Muscle of back (tissue), 11 donors: ENCODE results near the gene KCNA3. TPM values are rescaled to one million over a fixed set of nuclear protein-coding genes. Genes with fewer than 3 reads are reported as not detected.

ENCODE experiments used
- DNase-seq, 3 donors: peaks; one replicate each; pipeline versions ENCODE4 v3.0.0 to v3.0.0-alpha.2; 2013
- polyA plus RNA-seq, 10 donors: library from polyadenylated mRNA; unstranded; fragments of 120-200 nt; gene quantifications; one replicate each; pipeline ENCODE4 v1.2.1, GENCODE V29; 2013; ENCODE audit not compliant: insufficient read length in 10 of 10

KCNA3 gene
- polyA plus RNA-seq, 10 donors, result 0.08 to 2.9 (median 0.23) TPM

GRCh38 chr1:110639724-110640386 is 34.9 kb downstream of the KCNA3 start:
- no peak for DNase-seq

GRCh38 chr1:110638556-110638955 is 36.2 kb downstream of the KCNA3 start:
- DNase-seq, result no peak

- DNase-seq, result no peak
These were observed 36.7 kb downstream of the KCNA3 start for GRCh38 chr1:110638058-110638457.

GRCh38 chr1:110637475-110637874 is 37.3 kb downstream of the KCNA3 start:
- no peak for DNase-seq

- DNase-seq, result no peak
These were observed 38.4 kb downstream of the KCNA3 start for GRCh38 chr1:110636149-110636935.

- no peak for DNase-seq
These were observed 39.3 kb downstream of the KCNA3 start for GRCh38 chr1:110635434-110635833.

GRCh38 chr1:110634455-110635311 is 40.1 kb downstream of the KCNA3 start:
- DNase-seq, result peak; percentile 56 to 74 (median 61)

GRCh38 chr1:110634086-110634454 is 40.7 kb downstream of the KCNA3 start:
- no peak for DNase-seq

- no peak for DNase-seq
These were observed 41.1 kb downstream of the KCNA3 start for GRCh38 chr1:110633646-110634030.

GRCh38 chr1:110631836-110632620 is 42.7 kb downstream of the KCNA3 start:
- no peak for DNase-seq

- DNase-seq, result peak in 2 of 3 donors; percentile 42 to 52
These were observed 43.7 kb downstream of the KCNA3 start for GRCh38 chr1:110630839-110631663.

GRCh38 chr1:110628323-110629105 is 46.2 kb downstream of the KCNA3 start:
- DNase-seq, result no peak

GRCh38 chr1:110627764-110628163 is 47.0 kb downstream of the KCNA3 start:
- DNase-seq, result no peak

- no peak for DNase-seq
These were observed 47.9 kb downstream of the KCNA3 start for GRCh38 chr1:110626889-110627288.

Other genes with a start within 250 kb of the KCNA3 start
- under 1 TPM in 3 of 10 donors, not detected in 7; 0.10 to 0.27 (median 0.21) TPM for gene PROK1, start 223.8 kb downstream of the KCNA3 start, polyA plus RNA-seq
- gene KCNA10, start 155.8 kb downstream of the KCNA3 start, polyA plus RNA-seq, result 1 to 10 TPM in 1 of 10 donors, under 1 TPM in 9; 0.10 to 1.1 (median 0.52) TPM
- gene KCNA2, start 68.6 kb downstream of the KCNA3 start, polyA plus RNA-seq, result 1 to 10 TPM in 3 of 10 donors, under 1 TPM in 7; 0.55 to 1.3 (median 0.82) TPM
- gene CD53, start 198.2 kb upstream of the KCNA3 start, polyA plus RNA-seq, result 10 to 100 TPM in 4 of 10 donors, 1 to 10 TPM in 6; 6.9 to 23.4 (median 9.3) TPM